GM04503 (cell line): ENCODE results near the gene INO80B.
"Not testable (repeated sequence)": the region's sequence is repeated elsewhere in the genome, so short reads cannot be mapped to it uniquely, and the experiment has no call there.

ENCODE experiments used
- DNase-seq: peaks from one replicate; pipeline ENCODE4 v3.0.0-alpha.2; 2012; ENCODE audit warnings: low read depth

The INO80B gene

GRCh38 chr2:74454654-74455511 is at the start of gene INO80B:
TSS of gene INO80B (plus strand) at chr2:74455087. CDS start at chr2:74455117, 30 bp downstream.
- DNase-seq: peak; percentile 90

GRCh38 chr2:74406035-74406434 is 48.9 kb upstream of the INO80B start:
- DNase-seq: no peak

- DNase-seq: no peak
These were observed 47.2 kb upstream of the INO80B start for GRCh38 chr2:74407682-74408081.

- no peak for DNase-seq
These were observed 41.7 kb upstream of the INO80B start for GRCh38 chr2:74413001-74413698.

GRCh38 chr2:74414441-74414840 is 40.4 kb upstream of the INO80B start:
- no peak for DNase-seq

- no peak for DNase-seq
These were observed 39.8 kb upstream of the INO80B start for GRCh38 chr2:74414881-74415761.

- DNase-seq: no peak
These were observed 39.0 kb upstream of the INO80B start for GRCh38 chr2:74415762-74416395.

GRCh38 chr2:74416778-74417177 is 38.1 kb upstream of the INO80B start:
- no peak for DNase-seq

- no peak for DNase-seq
These were observed 37.7 kb upstream of the INO80B start for GRCh38 chr2:74417197-74417596.

- no peak for DNase-seq
These were observed 37.1 kb upstream of the INO80B start for GRCh38 chr2:74417763-74418162.

- no peak for DNase-seq
These were observed 36.6 kb upstream of the INO80B start for GRCh38 chr2:74418312-74418711.

- no peak for DNase-seq
These were observed 35.5 kb upstream of the INO80B start for GRCh38 chr2:74419345-74419744.

GRCh38 chr2:74420006-74420405 is 34.9 kb upstream of the INO80B start:
- DNase-seq: no peak

- not testable (repeated sequence) for DNase-seq
These were observed 34.3 kb upstream of the INO80B start for GRCh38 chr2:74420443-74421103.

GRCh38 chr2:74421221-74421870 is 33.5 kb upstream of the INO80B start, which contains the start of the genes C2orf81 and WDR54:
TSS of gene C2orf81 (minus strand) at chr2:74421619. CDS start at chr2:74421560, 59 bp downstream.
TSS of gene WDR54 (plus strand) at chr2:74421730. CDS start at chr2:74422154, 424 bp downstream.
- no peak for DNase-seq

GRCh38 chr2:74423231-74424095 is 31.4 kb upstream of the INO80B start:
- no peak for DNase-seq

- no peak for DNase-seq
These were observed 30.5 kb upstream of the INO80B start for GRCh38 chr2:74424139-74424992.

GRCh38 chr2:74424995-74425406 is 29.9 kb upstream of the INO80B start:
- no peak for DNase-seq

GRCh38 chr2:74425523-74425922 is 29.4 kb upstream of the INO80B start:
- DNase-seq: no peak
